Measurements from ENCODE around the gene TULP4. TPM values are rescaled to one million over a fixed set of nuclear protein-coding genes. Genes with fewer than 3 reads are reported as not detected.

Gene TULP4
- polyA plus RNA-seq, 1 donor (not counting 4 experiments of a cell fraction or from before 2014, with no cell fraction given) = 13.1 TPM

- Histone ChIP-seq H3K4me2 (ENCODE audit: control insufficient read depth, extremely low read depth, insufficient read depth, low read depth, low read length) (no peak overlapping the region), H4K20me1 (ENCODE audit: control insufficient read depth, extremely low read depth, insufficient read depth, low read length) (no peaks in the 10 kb centered on the region), H3K36me3 (ENCODE audit: control insufficient read depth in 2 of 2, extremely low read depth in 1 of 2, insufficient read depth in 2 of 2, low read length in 2 of 2) (peaks cover 0 to 8% of the 10 kb centered on the region in 2 experiments), H3K9ac (ENCODE audit: control insufficient read depth, extremely low read depth, insufficient read depth, low read length) (no peak overlapping the region), H3K4me3 (ENCODE audit: control insufficient read depth in 2 of 3, extremely low read depth in 1 of 3, insufficient read depth in 2 of 3, low read depth in 1 of 3, low read length in 3 of 3) (no peak overlapping the region), H3K9me1 (ENCODE audit: control insufficient read depth, extremely low read depth, insufficient read depth, low read length) (no peaks in the 10 kb centered on the region), H2AFZ (ENCODE audit: control insufficient read depth, low read length) (no peak overlapping the region), H3K79me2 (ENCODE audit: control insufficient read depth, insufficient read depth, low read length) (no peaks in the 10 kb centered on the region), H3K9me3 (ENCODE audit: control insufficient read depth, low read depth, low read length) (no peaks in the 10 kb centered on the region), H3K27me3 (ENCODE audit: control insufficient read depth, extremely low read depth, insufficient read depth, low read length) (no peaks in the 10 kb centered on the region), H3K4me1 (ENCODE audit: control insufficient read depth, extremely low read depth, insufficient read depth, low read length) (no peaks in the 10 kb centered on the region), H3K27ac (ENCODE audit: control insufficient read depth, insufficient read depth, low read length) (no peak overlapping the region)
- FAIRE-seq (no peak), DNase-seq (ENCODE audit: low read depth, low spot score) (no peak)
- TF ChIP-seq EZH2 (IDR thresholded peaks at IDR 0.05; ENCODE audit: low read length) (no peak), CTCF (optimal IDR thresholded peaks at IDR 0.05 in 1 of 3, IDR thresholded peaks at IDR 0.05 in 1 of 3, conservative IDR thresholded peaks at IDR 0.05 in 1 of 3; ENCODE audit: extremely low read depth in 1 of 3, insufficient read depth in 2 of 3, low read length in 3 of 3) (no peak)
- dilution Hi-C loops (cut with MboI; ENCODE audit: extremely low pct_ligation_motif_present, low sequenced_read_pairs) = no loop called here
Measured at GRCh38 chr6:158309814-158310213, 2.5 kb upstream of the TULP4 start.

DNA sequence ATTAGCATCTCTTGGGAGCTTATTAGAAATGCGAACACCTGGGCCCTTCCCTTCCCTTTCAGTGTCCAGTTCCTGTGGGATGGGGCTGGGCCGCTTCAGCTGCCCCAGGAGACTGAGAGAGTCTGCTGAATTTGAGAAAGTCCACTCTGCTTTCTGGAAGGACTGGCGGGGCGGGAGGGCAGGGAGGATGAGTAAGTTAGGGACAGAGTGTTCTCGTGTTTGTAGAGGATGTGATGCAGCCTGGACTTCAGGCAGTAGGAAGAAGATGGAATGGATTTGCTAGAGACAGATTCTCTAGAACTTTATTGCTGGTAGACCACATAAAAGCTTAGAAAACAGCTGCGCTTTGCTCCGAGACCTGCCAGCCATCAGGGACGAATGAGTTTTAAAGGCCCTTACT is 1.1 kb upstream of the TULP4 start:
- no peak overlapping the region for H3K9ac ChIP-seq (ENCODE audit: control insufficient read depth, extremely low read depth, insufficient read depth, low read length)
- no peak overlapping the region for H3K27ac ChIP-seq (ENCODE audit: control insufficient read depth, insufficient read depth, low read length)
- no peak overlapping the region for H3K4me2 ChIP-seq (ENCODE audit: control insufficient read depth, extremely low read depth, insufficient read depth, low read depth, low read length)
- DNase-seq (ENCODE audit: low read depth, low spot score) = no peak
- H2AFZ ChIP-seq (ENCODE audit: control insufficient read depth, low read length) = no peak overlapping the region
- no peak for FAIRE-seq
- H3K4me3 ChIP-seq (ENCODE audit: control insufficient read depth in 2 of 3, extremely low read depth in 1 of 3, insufficient read depth in 2 of 3, low read depth in 1 of 3, low read length in 3 of 3) = no peak overlapping the region
- dilution Hi-C loops (cut with MboI; ENCODE audit: extremely low pct_ligation_motif_present, low sequenced_read_pairs) = no loop called here
- H3K79me2 ChIP-seq (ENCODE audit: control insufficient read depth, insufficient read depth, low read length) = no peaks in the 10 kb centered on the region
- peaks cover 8% of the 10 kb centered on the region for H3K4me1 ChIP-seq (ENCODE audit: control insufficient read depth, extremely low read depth, insufficient read depth, low read length)
- TF ChIP-seq CTCF (optimal IDR thresholded peaks at IDR 0.05 in 1 of 3, IDR thresholded peaks at IDR 0.05 in 1 of 3, conservative IDR thresholded peaks at IDR 0.05 in 1 of 3; ENCODE audit: extremely low read depth in 1 of 3, insufficient read depth in 2 of 3, low read length in 3 of 3) (no peak), EZH2 (IDR thresholded peaks at IDR 0.05; ENCODE audit: low read length) (no peak)
- H4K20me1 ChIP-seq (ENCODE audit: control insufficient read depth, extremely low read depth, insufficient read depth, low read length) = peaks cover 2% of the 10 kb centered on the region
- H3K9me1 ChIP-seq (ENCODE audit: control insufficient read depth, extremely low read depth, insufficient read depth, low read length) = no peaks in the 10 kb centered on the region
- H3K27me3 ChIP-seq (ENCODE audit: control insufficient read depth, extremely low read depth, insufficient read depth, low read length) = no peaks in the 10 kb centered on the region
- peaks cover 0 to 8% of the 10 kb centered on the region in 2 experiments for H3K36me3 ChIP-seq (ENCODE audit: control insufficient read depth in 2 of 2, extremely low read depth in 1 of 2, insufficient read depth in 2 of 2, low read length in 2 of 2)
- no peaks in the 10 kb centered on the region for H3K9me3 ChIP-seq (ENCODE audit: control insufficient read depth, low read depth, low read length)

Data from keratinocyte (primary cell).